OCI-LY3 (cell line): ENCODE data around the gene NEU4.

Experiments
- H2AFZ ChIP-seq: fragments of 200-600, 300-600 bp; shearing (Covaris generic); 2 replicates; pipeline ENCODE4 v1.6.0; 2014; ENCODE audit warnings: antibody characterized with exemption, low read depth, low read length
- H3K27ac ChIP-seq: fragments of 200-600, 300-600 bp; sonication (generic); 2 replicates; pipeline ENCODE4 v1.5.1; 2014; ENCODE audit warnings: mild to moderate bottlenecking, low read length, moderate library complexity, mixed read lengths
- H3K27me3 ChIP-seq: fragments of 200-600, 300-600 bp; sonication (generic); 2 replicates; pipeline ENCODE4 v1.6.1; 2014; ENCODE audit warnings: low read depth, low read length, mixed read lengths
- H3K36me3 ChIP-seq: fragments of 200-600, 300-600 bp; sonication (generic); replicated peaks from 2 replicates; pipeline ENCODE3; 2014; ENCODE audit warnings: low read depth, low read length, mixed read lengths
- H3K4me1 ChIP-seq: fragments of 300-600, 200-600 bp; sonication (generic); 2 replicates; pipeline ENCODE4 v1.6.1; 2014; ENCODE audit warnings: low read length, mixed read lengths
- H3K4me2 ChIP-seq: fragments of 200-600, 300-600 bp; sonication (generic); 2 replicates; pipeline ENCODE4 v1.6.1; 2014; ENCODE audit warnings: low read length, mixed read lengths
- H3K4me3 ChIP-seq: fragments of 300-600, 200-600 bp; sonication (generic); 2 replicates; pipeline ENCODE4 v1.5.1; 2014; ENCODE audit warnings: antibody characterized with exemption, mild to moderate bottlenecking, low read length, moderate library complexity
- H3K79me2 ChIP-seq: fragments of 300-600, 200-600 bp; shearing (Covaris generic); 2 replicates; pipeline ENCODE4 v1.6.1; 2014; ENCODE audit warnings: mild to moderate bottlenecking, low read length, mixed read lengths
- H3K9ac ChIP-seq: fragments of 300-600, 200-600 bp; shearing (Covaris generic); 2 replicates; pipeline ENCODE4 v1.6.0; 2014; ENCODE audit warnings: mild to moderate bottlenecking, low read length, moderate library complexity
- H3K9me3 ChIP-seq: fragments of 200-600, 300-600 bp; shearing (Covaris generic); 2 replicates; pipeline ENCODE4 v1.6.1; 2014; ENCODE audit warnings: low read length, mixed read lengths; ENCODE audit not compliant: insufficient read depth
- H4K20me1 ChIP-seq: fragments of 200-600, 300-600 bp; sonication (generic); 2 replicates; pipeline ENCODE4 v1.6.1; 2016; ENCODE audit warnings: low read length, mixed read lengths; ENCODE audit not compliant: insufficient read depth
- EZH2phosphoT487 ChIP-seq: fragments of 200-600 bp; shearing (Covaris generic); IDR thresholded peaks from 2 replicates; pipeline ENCODE4 v1.6.1; 2018; ENCODE audit warnings: antibody characterized with exemption, mixed run types, low read depth
- TF ChIP-seq, protein P1 (sequence below): fragments of 200-600, 300-600 bp; sonication (generic); IDR thresholded peaks from 2 replicates; pipeline ENCODE4 v1.5.1; 2014; ENCODE audit warnings: antibody characterized with exemption, low read length, low read depth

Gene NEU4

DNA sequence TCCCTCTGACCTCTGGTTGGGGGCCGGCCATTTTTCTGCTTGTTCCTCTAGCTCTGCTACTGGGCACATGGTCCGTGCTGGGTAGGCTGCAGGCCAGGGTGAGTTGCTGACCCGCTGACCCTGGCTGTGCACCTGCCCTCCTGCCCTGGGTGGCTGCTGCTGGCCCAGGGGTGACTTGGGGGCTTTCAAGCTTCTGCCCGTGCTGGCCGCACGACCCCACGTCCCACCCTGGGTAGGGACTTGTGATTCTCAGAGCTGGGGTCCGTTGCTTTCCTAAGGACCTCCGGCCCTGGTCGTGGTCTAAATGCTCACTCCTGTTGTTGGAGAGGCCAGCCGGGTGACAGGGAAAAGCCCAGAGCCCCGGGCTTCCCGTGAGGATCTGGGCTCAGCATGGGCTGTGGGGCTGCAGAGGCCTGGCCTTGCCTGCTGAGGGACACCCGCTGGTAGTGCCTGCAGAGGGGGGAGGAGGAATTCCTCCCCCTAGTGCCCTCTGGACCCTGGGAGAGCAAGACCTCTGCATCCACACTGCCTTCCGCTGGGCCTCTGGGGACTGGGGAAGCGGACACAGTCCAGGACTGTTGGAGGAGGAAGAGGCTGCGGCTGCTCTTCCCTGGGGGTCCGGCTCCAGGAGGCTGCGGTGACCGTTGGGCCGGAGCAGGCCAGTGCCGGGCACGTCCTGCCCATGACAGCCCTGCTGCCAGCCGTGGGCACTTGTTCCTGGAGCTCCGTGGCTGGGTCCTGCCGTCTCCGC is 38.6 kb upstream of the NEU4 start:
- TF ChIP-seq, protein P1, sequence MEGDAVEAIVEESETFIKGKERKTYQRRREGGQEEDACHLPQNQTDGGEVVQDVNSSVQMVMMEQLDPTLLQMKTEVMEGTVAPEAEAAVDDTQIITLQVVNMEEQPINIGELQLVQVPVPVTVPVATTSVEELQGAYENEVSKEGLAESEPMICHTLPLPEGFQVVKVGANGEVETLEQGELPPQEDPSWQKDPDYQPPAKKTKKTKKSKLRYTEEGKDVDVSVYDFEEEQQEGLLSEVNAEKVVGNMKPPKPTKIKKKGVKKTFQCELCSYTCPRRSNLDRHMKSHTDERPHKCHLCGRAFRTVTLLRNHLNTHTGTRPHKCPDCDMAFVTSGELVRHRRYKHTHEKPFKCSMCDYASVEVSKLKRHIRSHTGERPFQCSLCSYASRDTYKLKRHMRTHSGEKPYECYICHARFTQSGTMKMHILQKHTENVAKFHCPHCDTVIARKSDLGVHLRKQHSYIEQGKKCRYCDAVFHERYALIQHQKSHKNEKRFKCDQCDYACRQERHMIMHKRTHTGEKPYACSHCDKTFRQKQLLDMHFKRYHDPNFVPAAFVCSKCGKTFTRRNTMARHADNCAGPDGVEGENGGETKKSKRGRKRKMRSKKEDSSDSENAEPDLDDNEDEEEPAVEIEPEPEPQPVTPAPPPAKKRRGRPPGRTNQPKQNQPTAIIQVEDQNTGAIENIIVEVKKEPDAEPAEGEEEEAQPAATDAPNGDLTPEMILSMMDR: no peak
- TF ChIP-seq EZH2phosphoT487: no peak
- Histone ChIP-seq H3K4me1 (peaks cover 17% of the 10 kb centered on the region), H3K4me2 (no peak overlapping the region)

DNA sequence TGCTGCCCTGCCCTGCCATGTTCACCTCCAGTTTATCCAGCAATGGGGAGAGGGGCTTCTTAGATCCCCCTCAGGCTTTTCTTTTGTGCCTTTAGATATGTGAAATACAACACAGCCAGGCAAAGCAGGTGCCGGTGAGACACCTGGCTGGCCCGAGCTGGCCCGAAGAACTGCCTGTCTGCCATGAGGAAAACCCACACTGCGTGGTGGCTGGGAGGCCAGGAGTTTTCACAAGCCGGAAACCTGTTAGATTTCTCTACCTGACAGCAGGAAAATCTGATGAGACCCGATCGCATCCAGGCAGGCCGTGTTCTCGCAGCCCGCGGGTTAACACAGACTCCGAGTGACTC is 38.1 kb upstream of the NEU4 start:
- no peak overlapping the region for H3K9ac ChIP-seq
- no peak overlapping the region for H2AFZ ChIP-seq
- H3K9me3 ChIP-seq: no peaks in the 10 kb centered on the region
- H4K20me1 ChIP-seq: no peaks in the 10 kb centered on the region
- H3K4me2 ChIP-seq: no peak overlapping the region
- H3K36me3 ChIP-seq: no peaks in the 10 kb centered on the region
- no peaks in the 10 kb centered on the region for H3K79me2 ChIP-seq
- H3K4me1 ChIP-seq: peaks cover 17% of the 10 kb centered on the region
- H3K4me3 ChIP-seq: no peak overlapping the region
- TF ChIP-seq, protein P1: no peak
- no peak for TF ChIP-seq EZH2phosphoT487
- no peak overlapping the region for H3K27ac ChIP-seq
- H3K27me3 ChIP-seq: no peaks in the 10 kb centered on the region

More for the DNA sequence above, 38.6 kb upstream of the NEU4 start:
- Histone ChIP-seq H3K9me3 (no peaks in the 10 kb centered on the region), H2AFZ (no peak overlapping the region), H3K9ac (no peak overlapping the region), H3K36me3 (no peaks in the 10 kb centered on the region), H3K79me2 (no peaks in the 10 kb centered on the region), H3K4me3 (no peak overlapping the region), H4K20me1 (no peaks in the 10 kb centered on the region), H3K27ac (no peak overlapping the region), H3K27me3 (no peaks in the 10 kb centered on the region)

DNA sequence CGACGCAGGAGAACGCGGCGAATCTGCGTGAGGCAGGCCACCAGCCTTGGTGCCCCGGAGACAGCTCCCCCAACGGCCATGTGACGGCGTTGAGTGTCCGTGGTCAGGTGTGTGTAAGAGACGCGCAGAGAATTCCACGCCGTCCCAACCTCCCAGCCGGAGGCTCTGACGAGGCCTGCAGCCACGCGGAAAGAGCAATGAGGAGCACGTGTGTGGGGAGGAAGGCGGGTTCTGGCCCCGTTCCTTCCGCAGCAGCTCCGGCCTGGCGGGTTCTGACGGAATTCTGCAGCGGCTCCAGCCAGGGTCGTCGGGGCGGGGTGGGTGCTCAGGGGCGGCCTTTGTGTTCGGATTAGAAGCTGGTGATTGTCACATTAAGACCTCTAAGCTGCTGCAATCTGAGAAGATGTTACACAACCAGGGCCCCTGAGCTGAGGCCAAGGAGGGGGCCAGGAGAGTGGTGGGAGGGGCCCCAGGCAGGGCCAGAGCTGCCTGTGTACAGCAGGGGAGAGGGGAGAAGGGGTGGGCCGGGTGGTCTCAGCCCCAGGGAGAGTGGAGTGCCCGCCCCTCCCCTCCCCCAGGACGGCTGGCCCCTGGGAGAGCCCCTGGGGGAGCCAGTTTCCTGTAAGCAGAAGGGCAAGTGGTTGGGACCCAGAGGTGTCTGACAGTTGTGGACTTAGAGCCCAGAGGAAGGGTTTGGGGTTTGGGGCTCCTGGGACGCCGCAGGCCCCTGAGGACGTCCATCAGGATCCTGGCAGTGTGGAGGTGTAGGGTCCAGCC is 37.5 kb upstream of the NEU4 start:
- H4K20me1 ChIP-seq: no peaks in the 10 kb centered on the region
- peak overlapping the region; percentile 48; the same call in 1 of the 2 replicates for H3K9ac ChIP-seq
- H3K36me3 ChIP-seq: no peaks in the 10 kb centered on the region
- H3K27me3 ChIP-seq: no peaks in the 10 kb centered on the region
- H3K27ac ChIP-seq: peak overlapping the region; percentile 70
- H3K79me2 ChIP-seq: no peaks in the 10 kb centered on the region
- no peak for TF ChIP-seq EZH2phosphoT487
- TF ChIP-seq, protein P1: no peak
- peak overlapping the region; percentile 16 for H3K4me3 ChIP-seq
- H2AFZ ChIP-seq: no peak overlapping the region
- H3K9me3 ChIP-seq: no peaks in the 10 kb centered on the region
- peak overlapping the region; percentile 49 for H3K4me2 ChIP-seq
- H3K4me1 ChIP-seq: peaks cover 17% of the 10 kb centered on the region

DNA sequence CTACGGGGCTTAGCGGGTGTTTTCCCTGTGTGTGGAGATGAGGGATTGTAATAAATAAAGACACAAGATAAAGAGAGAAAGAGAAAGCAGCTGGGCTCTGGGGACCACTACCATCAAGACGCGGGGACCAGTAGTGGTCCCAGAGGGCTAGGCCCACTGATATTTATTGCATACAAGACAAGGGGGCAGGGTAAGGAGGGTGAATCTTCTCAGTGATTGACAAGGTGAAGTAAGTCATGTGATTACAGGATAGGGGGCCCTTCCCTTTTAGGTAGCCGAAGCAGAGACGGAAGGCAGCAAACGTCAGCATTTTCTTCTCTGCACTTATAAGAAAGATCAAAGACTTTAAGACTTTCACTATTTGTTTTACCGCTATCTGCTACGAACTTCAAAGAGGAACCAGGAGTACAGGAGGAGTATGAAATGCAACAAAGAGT is 36.9 kb upstream of the NEU4 start:
- peak overlapping the region; percentile 70 for H3K27ac ChIP-seq
- no peaks in the 10 kb centered on the region for H3K79me2 ChIP-seq
- no peaks in the 10 kb centered on the region for H3K36me3 ChIP-seq
- H4K20me1 ChIP-seq: no peaks in the 10 kb centered on the region
- H3K27me3 ChIP-seq: no peaks in the 10 kb centered on the region
- H3K9me3 ChIP-seq: no peaks in the 10 kb centered on the region
- peak overlapping the region; percentile 49 for H3K4me2 ChIP-seq
- peaks cover 17% of the 10 kb centered on the region for H3K4me1 ChIP-seq
- H2AFZ ChIP-seq: no peak overlapping the region
- peak overlapping the region; percentile 48; the same call in 1 of the 2 replicates for H3K9ac ChIP-seq
- TF ChIP-seq, protein P1: no peak
- TF ChIP-seq EZH2phosphoT487: no peak
- peak overlapping the region; percentile 16 for H3K4me3 ChIP-seq
